Loucy (cell line): ENCODE data around the gene CR1.

Source experiments
- CTCF ChIP-seq: fragments of 200-600 bp; sonication (generic); conservative IDR thresholded peaks from 2 replicates; pipeline ENCODE4 v1.5.1; 2014; ENCODE audit warnings: mild to moderate bottlenecking, antibody characterized with exemption, low read length
- EZH2phosphoT487 ChIP-seq: fragments of 200-600 bp; IDR thresholded peaks from 2 replicates; pipeline ENCODE4 v1.6.1; 2018; ENCODE audit warnings: antibody characterized with exemption, mild to moderate bottlenecking, moderate library complexity, borderline replicate concordance

- TF ChIP-seq CTCF (no peak), EZH2phosphoT487 (no peak)
Measured at GRCh38 chr1:207691010-207691409, 195.1 kb downstream of the CR1 start.
